C4-2B (cell line): Measurements from ENCODE around the gene RPRD1B.

Experiments used
- CTCF ChIP-seq: fragments of 450-650 bp; conservative IDR thresholded peaks from 2 replicates; pipeline ENCODE4 v1.5.1; 2017; ENCODE audit warnings: mild to moderate bottlenecking
- ZFX ChIP-seq: fragments of 450-650 bp; IDR thresholded peaks from 2 replicates; pipeline ENCODE4 v1.6.1; 2017

- TF ChIP-seq CTCF (no peak), ZFX (no peak)
Observed at GRCh38 chr20:38092260-38092857, 58.8 kb downstream of the RPRD1B start.
